ENCODE results near the gene MAPKAP1. TPM values are rescaled to one million over a fixed set of nuclear protein-coding genes. Genes with fewer than 3 reads are reported as not detected.

The MAPKAP1 gene
- total RNA-seq, 4 donors from 2014 or later, result 76.5 to 141 (median 87.5) TPM

GRCh38 chr9:125739436-125739835 lies 32.4 kb upstream of the MAPKAP1 start:
- H3K27me3 ChIP-seq, result no peaks in the 10 kb centered on the region
- 86 to 94% methylated on average over 3 of the region's 3 CpGs for WGBS, 2 donors (ENCODE audit: low coverage in 1 of 2)
- TF ChIP-seq POLR2A (IDR thresholded peaks at IDR 0.05) (no peak), EP300 (IDR thresholded peaks at IDR 0.05) (no peak), POLR2AphosphoS5 (IDR thresholded peaks at IDR 0.05) (no peak)
- TF ChIP-seq, protein P1, sequence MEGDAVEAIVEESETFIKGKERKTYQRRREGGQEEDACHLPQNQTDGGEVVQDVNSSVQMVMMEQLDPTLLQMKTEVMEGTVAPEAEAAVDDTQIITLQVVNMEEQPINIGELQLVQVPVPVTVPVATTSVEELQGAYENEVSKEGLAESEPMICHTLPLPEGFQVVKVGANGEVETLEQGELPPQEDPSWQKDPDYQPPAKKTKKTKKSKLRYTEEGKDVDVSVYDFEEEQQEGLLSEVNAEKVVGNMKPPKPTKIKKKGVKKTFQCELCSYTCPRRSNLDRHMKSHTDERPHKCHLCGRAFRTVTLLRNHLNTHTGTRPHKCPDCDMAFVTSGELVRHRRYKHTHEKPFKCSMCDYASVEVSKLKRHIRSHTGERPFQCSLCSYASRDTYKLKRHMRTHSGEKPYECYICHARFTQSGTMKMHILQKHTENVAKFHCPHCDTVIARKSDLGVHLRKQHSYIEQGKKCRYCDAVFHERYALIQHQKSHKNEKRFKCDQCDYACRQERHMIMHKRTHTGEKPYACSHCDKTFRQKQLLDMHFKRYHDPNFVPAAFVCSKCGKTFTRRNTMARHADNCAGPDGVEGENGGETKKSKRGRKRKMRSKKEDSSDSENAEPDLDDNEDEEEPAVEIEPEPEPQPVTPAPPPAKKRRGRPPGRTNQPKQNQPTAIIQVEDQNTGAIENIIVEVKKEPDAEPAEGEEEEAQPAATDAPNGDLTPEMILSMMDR (IDR thresholded peaks at IDR 0.05), result no peak
- H3K36me3 ChIP-seq, result no peaks in the 10 kb centered on the region
- no peaks in the 10 kb centered on the region for H3K4me1 ChIP-seq
- H3K4me3 ChIP-seq, result no peak overlapping the region
- ATAC-seq, result no peak
- H3K27ac ChIP-seq, result no peak overlapping the region
- H3K9me3 ChIP-seq, result no peaks in the 10 kb centered on the region

- no peaks in the 10 kb centered on the region for H3K4me1 ChIP-seq
- no CpG with 5 or more reads among the region's 2 CpGs for WGBS, 2 donors (ENCODE audit: low coverage in 1 of 2)
- ATAC-seq, result no peak
- H3K27me3 ChIP-seq, result no peaks in the 10 kb centered on the region
- H3K9me3 ChIP-seq, result no peaks in the 10 kb centered on the region
- TF ChIP-seq POLR2A (IDR thresholded peaks at IDR 0.05), result no peak
- TF ChIP-seq POLR2AphosphoS5 (IDR thresholded peaks at IDR 0.05), result no peak
- TF ChIP-seq, protein P1 (IDR thresholded peaks at IDR 0.05), result no peak
- TF ChIP-seq EP300 (IDR thresholded peaks at IDR 0.05), result no peak
- no peaks in the 10 kb centered on the region for H3K36me3 ChIP-seq
- no peak overlapping the region for H3K4me3 ChIP-seq
- no peak overlapping the region for H3K27ac ChIP-seq
Observed at GRCh38 chr9:125732562-125732961, 25.6 kb upstream of the MAPKAP1 start.

DNA sequence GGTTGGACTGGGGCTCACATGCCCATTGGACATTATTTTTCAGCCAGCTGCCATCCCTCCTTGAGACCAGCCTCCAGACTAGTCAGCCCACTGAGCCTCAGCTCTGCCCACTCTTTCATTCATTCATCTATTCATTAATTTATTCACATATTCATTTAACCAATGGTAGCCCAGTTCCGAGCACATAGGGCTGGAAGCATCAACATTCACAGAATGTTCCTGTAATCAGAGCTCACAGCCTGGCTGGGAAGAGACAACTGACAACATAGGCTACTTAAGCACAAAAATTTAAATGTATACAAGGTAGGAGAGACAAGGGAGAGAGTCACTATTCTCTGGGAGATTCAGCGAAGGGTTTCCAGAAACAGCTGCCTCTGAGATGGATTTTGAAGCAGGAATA lies 23.2 kb upstream of the MAPKAP1 start:
- no peaks in the 10 kb centered on the region for H3K9me3 ChIP-seq
- no peaks in the 10 kb centered on the region for H3K27me3 ChIP-seq
- H3K4me3 ChIP-seq, result no peak overlapping the region
- no peaks in the 10 kb centered on the region for H3K4me1 ChIP-seq
- no peak for ATAC-seq
- WGBS, 2 donors (ENCODE audit: low coverage in 1 of 2), result 80 to 100% methylated on average over 1 to 2 of the region's 2 CpGs
- TF ChIP-seq POLR2A (IDR thresholded peaks at IDR 0.05) (no peak), EP300 (IDR thresholded peaks at IDR 0.05) (no peak), POLR2AphosphoS5 (IDR thresholded peaks at IDR 0.05) (no peak)
- TF ChIP-seq, protein P1 (IDR thresholded peaks at IDR 0.05), result no peak
- no peak overlapping the region for H3K27ac ChIP-seq
- H3K36me3 ChIP-seq, result no peaks in the 10 kb centered on the region

GRCh38 chr9:125726456-125727132 lies 19.6 kb upstream of the MAPKAP1 start:
- no peaks in the 10 kb centered on the region for H3K27me3 ChIP-seq

More at GRCh38 chr9:125726456-125727132, 19.6 kb upstream of the MAPKAP1 start:
- Histone ChIP-seq H3K9me3 (no peaks in the 10 kb centered on the region), H3K4me3 (no peak overlapping the region), H3K36me3 (no peaks in the 10 kb centered on the region), H3K4me1 (no peaks in the 10 kb centered on the region), H3K27ac (no peak overlapping the region)
- ATAC-seq, result no peak
- 80 to 83% methylated on average over 12 to 13 of the region's 13 CpGs for WGBS, 2 donors (ENCODE audit: low coverage in 1 of 2)
- TF ChIP-seq POLR2AphosphoS5 (IDR thresholded peaks at IDR 0.05), result no peak
- TF ChIP-seq, protein P1 (IDR thresholded peaks at IDR 0.05), result no peak
- TF ChIP-seq POLR2A (IDR thresholded peaks at IDR 0.05), result no peak
- no peak for TF ChIP-seq EP300 (IDR thresholded peaks at IDR 0.05)

Measured in gastroesophageal sphincter (tissue), 4 donors.